K562 (cell line): ENCODE results near the gene GGA3. TPM values are rescaled to one million over a fixed set of nuclear protein-coding genes. Genes with fewer than 3 reads are reported as not detected.

Source experiments
- ARID1B ChIP-seq: fragments of 450-650 bp; IDR thresholded peaks from 2 replicates; pipeline ENCODE4 v1.6.1; 2016; ENCODE audit warnings: antibody characterized with exemption, mild to moderate bottlenecking, inconsistent platforms
- ARID4B ChIP-seq: sonication (generic); formaldehyde crosslinking; IDR thresholded peaks from 2 replicates; pipeline ENCODE4 v1.8.0; 2022; ENCODE audit warnings: mild to moderate bottlenecking, missing genetic modification reagents
- BRD9 ChIP-seq: fragments of 450-650 bp; IDR thresholded peaks from 2 replicates; pipeline ENCODE4 v1.6.1; 2018; ENCODE audit warnings: low read depth; ENCODE audit not compliant: partially characterized antibody
- CBX1 ChIP-seq: sonication (generic); IDR thresholded peaks from 2 replicates; pipeline ENCODE4 v1.6.1; 2016; ENCODE audit warnings: antibody characterized with exemption, low read depth, mild to moderate bottlenecking
- DDX20 ChIP-seq: fragments of 450-650 bp; IDR thresholded peaks from 2 replicates; pipeline ENCODE4 v1.6.1; 2016; ENCODE audit warnings: missing genetic modification characterization, low read depth, mild to moderate bottlenecking, missing compliant biosample characterization, moderate library complexity
- FOXP1 ChIP-seq: sonication (generic); formaldehyde crosslinking; IDR thresholded peaks from 2 replicates; pipeline ENCODE4 v1.8.0; 2022; ENCODE audit warnings: mild to moderate bottlenecking, missing genetic modification reagents
- GABPB2 ChIP-seq: fragments of 250-450 bp; sonication (Bioruptor Pico); conservative IDR thresholded peaks from 2 replicates; pipeline ENCODE4 v1.5.1; 2021; ENCODE audit warnings: mild to moderate bottlenecking
- GATAD2A ChIP-seq: fragments of 450-650 bp; IDR thresholded peaks from 2 replicates; pipeline ENCODE4 v1.6.1; 2017
- GMEB1 ChIP-seq: fragments of 250-450 bp; sonication (Bioruptor Pico); IDR thresholded peaks from 2 replicates; pipeline ENCODE4 v1.4.0; 2020; ENCODE audit warnings: mild to moderate bottlenecking
- HEY1 ChIP-seq: fragments of 250-450 bp; sonication (Bioruptor Pico); IDR thresholded peaks from 2 replicates; pipeline ENCODE4 v1.5.0; 2020; ENCODE audit warnings: mild to moderate bottlenecking, moderate library complexity, borderline replicate concordance
- MAZ ChIP-seq, 2 experiments: fragments of 450-650 bp in 1 of 2; sonication (generic) in 1 of 2; formaldehyde crosslinking; IDR thresholded peaks in 1 of 2; conservative IDR thresholded peaks in 1 of 2; 2 replicates each; pipeline versions ENCODE4 v1.4.0 to v1.5.0; 2020; ENCODE audit warnings: mild to moderate bottlenecking in 1 of 2, missing genetic modification reagents in 1 of 2
- RBM34 ChIP-seq: fragments of 200-400 bp; formaldehyde crosslinking; IDR thresholded peaks from 2 replicates; pipeline ENCODE4 v1.6.1; 2018; ENCODE audit warnings: low read length, borderline replicate concordance; ENCODE audit not compliant: insufficient read depth
- SETDB1 ChIP-seq: IDR thresholded peaks from one replicate; pipeline ENCODE4 v1.6.1; 2012; ENCODE audit warnings: low read length, control low read depth, inconsistent platforms
- SMARCB1 ChIP-seq: IDR thresholded peaks from 2 replicates; pipeline ENCODE4 v1.6.1; 2011; ENCODE audit warnings: improper control_type of control experiment, low read depth; ENCODE audit not compliant: insufficient read length
- U2AF2 ChIP-seq: fragments of 200-400 bp; formaldehyde crosslinking; optimal IDR thresholded peaks from 2 replicates; pipeline ENCODE3; 2017; ENCODE audit warnings: low read depth, mild to moderate bottlenecking, low read length
- VEZF1 ChIP-seq: fragments of 200-800 bp; sonication (Bioruptor generic); IDR thresholded peaks from 2 replicates; pipeline ENCODE4 v1.6.1; 2017; ENCODE audit warnings: missing genetic modification characterization, missing compliant biosample characterization
- ZNF584 ChIP-seq: fragments of 200-800 bp; sonication (Bioruptor generic); IDR thresholded peaks from 2 replicates; pipeline ENCODE4 v1.6.1; 2016; ENCODE audit warnings: low read depth, mild to moderate bottlenecking, missing genetic modification characterization, missing compliant biosample characterization
- ZNF766 ChIP-seq: fragments of 200-800 bp; sonication (Bioruptor generic); conservative IDR thresholded peaks from 2 replicates; pipeline ENCODE4 v1.6.1; 2016; ENCODE audit warnings: missing genetic modification characterization, missing compliant biosample characterization
- ZNF780A ChIP-seq: fragments of 250-450 bp; sonication (Bioruptor Pico); IDR thresholded peaks from 2 replicates; pipeline ENCODE4 v1.5.0; 2021; ENCODE audit warnings: mild to moderate bottlenecking
- polyA plus RNA-seq, 8 experiments: library from polyadenylated mRNA; depleted of rRNA in 4 of 8; stranded (reverse) in 5 of 8; unstranded in 3 of 8; fragments of >200 nt; fragmentation: Nextera tagmentation in 2 of 8; fragmentation: Illumina TruSeq in 1 of 8; extraction: Ambion mirVana in 2 of 8; extraction: Trizol in 1 of 8; gene quantifications; 2 replicates each; pipeline versions ENCODE4 v1.2.1 to v1.2.3, GENCODE V29; 2011 to 2014; ENCODE audit warnings: inconsistent platforms in 1 of 8, missing spikeins in 1 of 8
- total RNA-seq, 7 experiments: library from RNA; depleted of rRNA in 6 of 7; stranded (reverse); fragments of >200 nt in 6 of 7; fragmentation: Illumina TruSeq in 2 of 7; extraction: Trizol in 2 of 7; gene quantifications; 2 replicates each; pipeline versions ENCODE4 v1.2.1 to v1.2.3, GENCODE V29; 2011 to 2021; ENCODE audit warnings: low replicate concordance in 1 of 7
- TF ChIP-seq, protein P1 (sequence below): fragments of 450-650 bp; formaldehyde crosslinking; IDR thresholded peaks from 2 replicates; pipeline ENCODE4 v1.4.0; 2020; ENCODE audit warnings: mild to moderate bottlenecking, moderate library complexity

Gene GGA3
- total and polyA plus RNA-seq, 9 of the 15 experiments (the other 6 are each of a cell fraction or from before 2014, with no cell fraction given) = 5.7 to 64.9 (median 25.4) TPM

- no peak for TF ChIP-seq ZNF766 (CRISPR knock-in tag)
- no peak for TF ChIP-seq CBX1
- TF ChIP-seq ZNF780A (CRISPR knock-in tag) = no peak
- peak; percentile 65 for TF ChIP-seq VEZF1 (CRISPR knock-in tag)
- TF ChIP-seq DDX20 (tag) = no peak
- TF ChIP-seq RBM34 = no peak
- peak; percentile 54 for TF ChIP-seq ARID1B
- no peak for TF ChIP-seq MAZ (CRISPR knock-in tag; conservative IDR thresholded peaks at IDR 0.05 in 1 of 2, IDR thresholded peaks at IDR 0.05 in 1 of 2)
- TF ChIP-seq, protein P1, sequence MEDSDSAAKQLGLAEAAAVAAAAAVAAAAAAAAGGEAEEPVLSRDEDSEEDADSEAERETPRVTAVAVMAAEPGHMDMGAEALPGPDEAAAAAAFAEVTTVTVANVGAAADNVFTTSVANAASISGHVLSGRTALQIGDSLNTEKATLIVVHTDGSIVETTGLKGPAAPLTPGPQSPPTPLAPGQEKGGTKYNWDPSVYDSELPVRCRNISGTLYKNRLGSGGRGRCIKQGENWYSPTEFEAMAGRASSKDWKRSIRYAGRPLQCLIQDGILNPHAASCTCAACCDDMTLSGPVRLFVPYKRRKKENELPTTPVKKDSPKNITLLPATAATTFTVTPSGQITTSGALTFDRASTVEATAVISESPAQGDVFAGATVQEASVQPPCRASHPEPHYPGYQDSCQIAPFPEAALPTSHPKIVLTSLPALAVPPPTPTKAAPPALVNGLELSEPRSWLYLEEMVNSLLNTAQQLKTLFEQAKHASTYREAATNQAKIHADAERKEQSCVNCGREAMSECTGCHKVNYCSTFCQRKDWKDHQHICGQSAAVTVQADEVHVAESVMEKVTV = peak; percentile 47; the same call in 1 of the 2 replicates
- no peak for TF ChIP-seq GATAD2A
- peak; percentile 92 for TF ChIP-seq BRD9
- no peak for TF ChIP-seq U2AF2
- no peak for TF ChIP-seq SETDB1
- no peak for TF ChIP-seq ZNF584 (CRISPR knock-in tag)
- no peak for TF ChIP-seq ARID4B (CRISPR knock-in tag)
- no peak for TF ChIP-seq FOXP1 (CRISPR knock-in tag)
- no peak for TF ChIP-seq SMARCB1
- TF ChIP-seq GMEB1 (CRISPR knock-in tag) = no peak; the same call in 1 of the 2 replicates
- no peak for TF ChIP-seq HEY1 (CRISPR knock-in tag)
- no peak for TF ChIP-seq GABPB2 (CRISPR knock-in tag)
Measured at GRCh38 chr17:75289832-75290337, 28.5 kb upstream of the GGA3 start (continued).
